Gastroesophageal sphincter (tissue), 3 donors: Measurements from ENCODE around the gene GLI2.

Experiments
- EP300 ChIP-seq: sonication (generic); formaldehyde crosslinking; IDR thresholded peaks from one replicate; pipeline ENCODE4 v1.6.1; 2017; ENCODE audit warnings: antibody characterized with exemption, mild to moderate bottlenecking
- TF ChIP-seq, protein P1 (sequence below), 4 experiments: fragments of 200-600 bp in 2 of 4; fragments of 450-650 bp in 2 of 4; sonication (generic) in 1 of 4; IDR thresholded peaks; one replicate each; pipeline ENCODE4 v1.5.1; 2017 to 2019; ENCODE audit warnings: antibody characterized with exemption in 4 of 4, mild to moderate bottlenecking in 2 of 4, moderate library complexity in 2 of 4

DNA sequence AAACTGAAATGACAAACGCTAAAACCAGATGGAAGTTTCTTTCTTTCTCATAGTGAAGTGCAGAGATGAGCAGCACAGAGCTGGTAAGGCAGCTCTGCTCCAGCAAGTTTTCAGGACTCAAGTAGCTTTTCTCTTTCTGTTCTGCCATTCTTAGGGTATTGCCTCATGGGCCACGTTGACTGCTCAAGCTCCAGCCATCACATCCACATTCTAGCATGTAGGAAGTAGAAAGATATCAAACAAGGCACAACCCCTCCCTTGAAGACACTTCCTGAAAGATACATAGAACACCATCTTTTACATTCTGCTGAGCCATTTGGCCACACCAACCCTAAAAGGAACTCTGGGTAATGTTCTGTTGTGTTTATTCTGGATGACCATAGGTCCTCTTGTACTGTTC, 48.5 kb upstream of the GLI2 start:
- TF ChIP-seq, protein P1, sequence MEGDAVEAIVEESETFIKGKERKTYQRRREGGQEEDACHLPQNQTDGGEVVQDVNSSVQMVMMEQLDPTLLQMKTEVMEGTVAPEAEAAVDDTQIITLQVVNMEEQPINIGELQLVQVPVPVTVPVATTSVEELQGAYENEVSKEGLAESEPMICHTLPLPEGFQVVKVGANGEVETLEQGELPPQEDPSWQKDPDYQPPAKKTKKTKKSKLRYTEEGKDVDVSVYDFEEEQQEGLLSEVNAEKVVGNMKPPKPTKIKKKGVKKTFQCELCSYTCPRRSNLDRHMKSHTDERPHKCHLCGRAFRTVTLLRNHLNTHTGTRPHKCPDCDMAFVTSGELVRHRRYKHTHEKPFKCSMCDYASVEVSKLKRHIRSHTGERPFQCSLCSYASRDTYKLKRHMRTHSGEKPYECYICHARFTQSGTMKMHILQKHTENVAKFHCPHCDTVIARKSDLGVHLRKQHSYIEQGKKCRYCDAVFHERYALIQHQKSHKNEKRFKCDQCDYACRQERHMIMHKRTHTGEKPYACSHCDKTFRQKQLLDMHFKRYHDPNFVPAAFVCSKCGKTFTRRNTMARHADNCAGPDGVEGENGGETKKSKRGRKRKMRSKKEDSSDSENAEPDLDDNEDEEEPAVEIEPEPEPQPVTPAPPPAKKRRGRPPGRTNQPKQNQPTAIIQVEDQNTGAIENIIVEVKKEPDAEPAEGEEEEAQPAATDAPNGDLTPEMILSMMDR (IDR thresholded peaks at IDR 0.05) = no peak
- TF ChIP-seq EP300 = no peak
